ENCODE data around the gene GALNT9.

GRCh38 chr12:132263061-132263360 is 66.4 kb downstream of the GALNT9 start:
- TF ChIP-seq CTCF (IDR thresholded peaks at IDR 0.05 in 2 of 3, conservative IDR thresholded peaks at IDR 0.05 in 1 of 3; ENCODE audit: borderline replicate concordance in 1 of 3, insufficient read depth in 1 of 3, low read depth in 2 of 3, low read length in 2 of 3), result no peak
- TF ChIP-seq ZNF274 (IDR thresholded peaks at IDR 0.05; ENCODE audit: low read depth, low read length), result no peak
- TF ChIP-seq POLR2A (IDR thresholded peaks at IDR 0.05; ENCODE audit: borderline replicate concordance, extremely low read depth, insufficient read depth, insufficient read length), result no peak
- no peak for TF ChIP-seq MAX (IDR thresholded peaks at IDR 0.05)
- no peak for TF ChIP-seq YY1 (IDR thresholded peaks at IDR 0.05; ENCODE audit: extremely low read depth, insufficient replicate concordance, low read depth, low read length)
- TF ChIP-seq SIN3A (IDR thresholded peaks at IDR 0.05; ENCODE audit: low read depth), result no peak
- TF ChIP-seq EZH2phosphoT487 (IDR thresholded peaks at IDR 0.05; ENCODE audit: borderline replicate concordance), result no peak
- TF ChIP-seq CEBPB (IDR thresholded peaks at IDR 0.05; ENCODE audit: low read depth), result no peak
- TF ChIP-seq RAD21 (IDR thresholded peaks at IDR 0.05; ENCODE audit: low read depth), result no peak

All from HCT116 (cell line).